Measurements from ENCODE around the gene TRPM5.

GRCh38 chr11:2412323-2412722 is 32.0 kb downstream of the TRPM5 start:
- no peak for TF ChIP-seq CTCF (IDR thresholded peaks at IDR 0.05)
- no peak for TF ChIP-seq POLR2A (IDR thresholded peaks at IDR 0.05)
